H1 (cell line): Measurements from ENCODE around the gene TTLL9. TPM values are rescaled to one million over a fixed set of nuclear protein-coding genes. Genes with fewer than 3 reads are reported as not detected.

Experiments
- ASH2L ChIP-seq: fragments of 200-600, 300-600 bp; sonication (generic); IDR thresholded peaks from one replicate; pipeline ENCODE4 v1.7.1; 2017; ENCODE audit warnings: low read length
- CHD1 ChIP-seq: IDR thresholded peaks from 2 replicates; pipeline ENCODE4 v1.6.1; 2012; ENCODE audit warnings: low read depth, low read length, improper control_type of control experiment
- CHD2 ChIP-seq: IDR thresholded peaks from 2 replicates; pipeline ENCODE4 v1.6.1; 2012; ENCODE audit warnings: low read length, improper control_type of control experiment
- EGR1 ChIP-seq: IDR thresholded peaks from 2 replicates; pipeline ENCODE4 v1.6.1; 2011; ENCODE audit warnings: low read depth, low read length, borderline replicate concordance
- JUND ChIP-seq: IDR thresholded peaks from 2 replicates; pipeline ENCODE4 v1.6.1; 2011; ENCODE audit warnings: mild to moderate bottlenecking, improper control_type of control experiment, low read length
- KDM4A ChIP-seq: IDR thresholded peaks from one replicate; pipeline ENCODE4 v1.7.1; 2012; ENCODE audit warnings: low read depth, mild to moderate bottlenecking, moderate library complexity, low read length, inconsistent platforms; ENCODE audit not compliant: severe bottlenecking
- POLR2A ChIP-seq, 2 experiments: IDR thresholded peaks; 1 replicate in 1 of 2; 2 replicates in 1 of 2; pipeline ENCODE4 v1.6.1; 2011; ENCODE audit warnings: low read depth in 2 of 2, low read length in 2 of 2, mild to moderate bottlenecking in 2 of 2; ENCODE audit errors: control extremely low read depth in 1 of 2
- TCF12 ChIP-seq: IDR thresholded peaks from 2 replicates; pipeline ENCODE4 v1.6.1; 2011; ENCODE audit warnings: low read depth, mild to moderate bottlenecking, low read length
- polyA plus RNA-seq, 7 experiments: library from polyadenylated mRNA; depleted of rRNA in 3 of 7; stranded (reverse) in 5 of 7; unstranded in 2 of 7; fragments of >200 nt in 5 of 7; fragments of 200-250 nt in 2 of 7; gene quantifications; 1 replicate in 5 of 7; 2 replicates in 1 of 7; 4 replicates in 1 of 7; pipeline versions ENCODE4 v1.2.1 to v1.2.3, GENCODE V29; 2011 to 2013; ENCODE audit warnings: missing spikeins in 2 of 7, mixed read lengths in 2 of 7
- total RNA-seq: library from RNA; stranded (reverse); fragmentation: NEBNext Ultra II Directional; extraction: Animal tissue kit (Norgen Biotek cat#: 25700); gene quantifications from 2 replicates; pipeline ENCODE4 v1.2.1, GENCODE V29; 2021
- TF ChIP-seq, protein P1 (sequence below): fragments of 300-600 bp; sonication (generic); IDR thresholded peaks from 2 replicates; pipeline ENCODE4 v1.7.1; 2012; ENCODE audit warnings: low read length, moderate library complexity, mild to moderate bottlenecking, inconsistent platforms; ENCODE audit not compliant: insufficient replicate concordance
- TF ChIP-seq, protein P2 (sequence below): IDR thresholded peaks from 2 replicates; pipeline ENCODE4 v1.6.1; 2011; ENCODE audit warnings: low read length, improper control_type of control experiment

The TTLL9 gene
- total and polyA plus RNA-seq, 2 of the 8 experiments (the other 6 are each of a cell fraction or from before 2014, with no cell fraction given): 0.06 TPM; not detected in 1

DNA sequence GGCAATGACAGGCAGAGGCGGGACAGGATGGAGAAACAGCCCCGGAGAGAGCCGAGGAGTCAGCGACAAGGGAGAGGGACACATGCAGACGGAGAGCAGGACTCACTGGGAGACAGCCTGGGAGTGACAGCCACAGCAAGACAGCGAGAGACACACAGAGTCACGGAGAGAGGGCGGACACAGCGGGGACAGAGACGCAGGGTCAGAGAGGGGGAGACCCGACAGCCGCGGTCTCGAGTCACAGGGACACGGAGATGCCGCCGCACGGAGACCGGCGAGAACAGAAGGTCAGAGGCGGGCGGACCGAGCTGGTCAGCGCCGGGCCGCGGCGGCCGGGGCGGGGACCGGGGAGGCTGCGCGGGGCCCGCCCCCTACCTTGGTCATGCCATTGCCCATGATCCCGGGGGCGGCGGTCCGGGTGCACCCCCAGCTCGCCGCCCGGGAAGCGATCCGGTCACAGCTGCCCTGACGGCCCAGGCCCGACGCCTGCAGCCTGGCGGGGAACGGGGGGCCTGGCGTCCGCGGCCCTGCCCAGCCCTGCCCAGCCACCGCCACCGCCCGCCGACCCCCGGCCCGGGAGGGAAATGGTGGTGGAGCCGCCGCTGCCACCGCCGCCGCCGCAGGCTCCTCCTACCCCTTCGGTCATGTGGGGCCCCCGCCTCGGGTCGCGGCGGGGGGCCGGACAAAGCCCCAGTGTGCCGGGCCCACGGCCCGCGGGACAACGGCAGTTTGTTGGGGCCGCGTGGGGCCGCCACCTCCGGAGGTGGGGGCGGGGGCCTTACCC, at the start of gene TTLL9, which contains the start of gene DUSP15 (continued):
- TF ChIP-seq, protein P1, sequence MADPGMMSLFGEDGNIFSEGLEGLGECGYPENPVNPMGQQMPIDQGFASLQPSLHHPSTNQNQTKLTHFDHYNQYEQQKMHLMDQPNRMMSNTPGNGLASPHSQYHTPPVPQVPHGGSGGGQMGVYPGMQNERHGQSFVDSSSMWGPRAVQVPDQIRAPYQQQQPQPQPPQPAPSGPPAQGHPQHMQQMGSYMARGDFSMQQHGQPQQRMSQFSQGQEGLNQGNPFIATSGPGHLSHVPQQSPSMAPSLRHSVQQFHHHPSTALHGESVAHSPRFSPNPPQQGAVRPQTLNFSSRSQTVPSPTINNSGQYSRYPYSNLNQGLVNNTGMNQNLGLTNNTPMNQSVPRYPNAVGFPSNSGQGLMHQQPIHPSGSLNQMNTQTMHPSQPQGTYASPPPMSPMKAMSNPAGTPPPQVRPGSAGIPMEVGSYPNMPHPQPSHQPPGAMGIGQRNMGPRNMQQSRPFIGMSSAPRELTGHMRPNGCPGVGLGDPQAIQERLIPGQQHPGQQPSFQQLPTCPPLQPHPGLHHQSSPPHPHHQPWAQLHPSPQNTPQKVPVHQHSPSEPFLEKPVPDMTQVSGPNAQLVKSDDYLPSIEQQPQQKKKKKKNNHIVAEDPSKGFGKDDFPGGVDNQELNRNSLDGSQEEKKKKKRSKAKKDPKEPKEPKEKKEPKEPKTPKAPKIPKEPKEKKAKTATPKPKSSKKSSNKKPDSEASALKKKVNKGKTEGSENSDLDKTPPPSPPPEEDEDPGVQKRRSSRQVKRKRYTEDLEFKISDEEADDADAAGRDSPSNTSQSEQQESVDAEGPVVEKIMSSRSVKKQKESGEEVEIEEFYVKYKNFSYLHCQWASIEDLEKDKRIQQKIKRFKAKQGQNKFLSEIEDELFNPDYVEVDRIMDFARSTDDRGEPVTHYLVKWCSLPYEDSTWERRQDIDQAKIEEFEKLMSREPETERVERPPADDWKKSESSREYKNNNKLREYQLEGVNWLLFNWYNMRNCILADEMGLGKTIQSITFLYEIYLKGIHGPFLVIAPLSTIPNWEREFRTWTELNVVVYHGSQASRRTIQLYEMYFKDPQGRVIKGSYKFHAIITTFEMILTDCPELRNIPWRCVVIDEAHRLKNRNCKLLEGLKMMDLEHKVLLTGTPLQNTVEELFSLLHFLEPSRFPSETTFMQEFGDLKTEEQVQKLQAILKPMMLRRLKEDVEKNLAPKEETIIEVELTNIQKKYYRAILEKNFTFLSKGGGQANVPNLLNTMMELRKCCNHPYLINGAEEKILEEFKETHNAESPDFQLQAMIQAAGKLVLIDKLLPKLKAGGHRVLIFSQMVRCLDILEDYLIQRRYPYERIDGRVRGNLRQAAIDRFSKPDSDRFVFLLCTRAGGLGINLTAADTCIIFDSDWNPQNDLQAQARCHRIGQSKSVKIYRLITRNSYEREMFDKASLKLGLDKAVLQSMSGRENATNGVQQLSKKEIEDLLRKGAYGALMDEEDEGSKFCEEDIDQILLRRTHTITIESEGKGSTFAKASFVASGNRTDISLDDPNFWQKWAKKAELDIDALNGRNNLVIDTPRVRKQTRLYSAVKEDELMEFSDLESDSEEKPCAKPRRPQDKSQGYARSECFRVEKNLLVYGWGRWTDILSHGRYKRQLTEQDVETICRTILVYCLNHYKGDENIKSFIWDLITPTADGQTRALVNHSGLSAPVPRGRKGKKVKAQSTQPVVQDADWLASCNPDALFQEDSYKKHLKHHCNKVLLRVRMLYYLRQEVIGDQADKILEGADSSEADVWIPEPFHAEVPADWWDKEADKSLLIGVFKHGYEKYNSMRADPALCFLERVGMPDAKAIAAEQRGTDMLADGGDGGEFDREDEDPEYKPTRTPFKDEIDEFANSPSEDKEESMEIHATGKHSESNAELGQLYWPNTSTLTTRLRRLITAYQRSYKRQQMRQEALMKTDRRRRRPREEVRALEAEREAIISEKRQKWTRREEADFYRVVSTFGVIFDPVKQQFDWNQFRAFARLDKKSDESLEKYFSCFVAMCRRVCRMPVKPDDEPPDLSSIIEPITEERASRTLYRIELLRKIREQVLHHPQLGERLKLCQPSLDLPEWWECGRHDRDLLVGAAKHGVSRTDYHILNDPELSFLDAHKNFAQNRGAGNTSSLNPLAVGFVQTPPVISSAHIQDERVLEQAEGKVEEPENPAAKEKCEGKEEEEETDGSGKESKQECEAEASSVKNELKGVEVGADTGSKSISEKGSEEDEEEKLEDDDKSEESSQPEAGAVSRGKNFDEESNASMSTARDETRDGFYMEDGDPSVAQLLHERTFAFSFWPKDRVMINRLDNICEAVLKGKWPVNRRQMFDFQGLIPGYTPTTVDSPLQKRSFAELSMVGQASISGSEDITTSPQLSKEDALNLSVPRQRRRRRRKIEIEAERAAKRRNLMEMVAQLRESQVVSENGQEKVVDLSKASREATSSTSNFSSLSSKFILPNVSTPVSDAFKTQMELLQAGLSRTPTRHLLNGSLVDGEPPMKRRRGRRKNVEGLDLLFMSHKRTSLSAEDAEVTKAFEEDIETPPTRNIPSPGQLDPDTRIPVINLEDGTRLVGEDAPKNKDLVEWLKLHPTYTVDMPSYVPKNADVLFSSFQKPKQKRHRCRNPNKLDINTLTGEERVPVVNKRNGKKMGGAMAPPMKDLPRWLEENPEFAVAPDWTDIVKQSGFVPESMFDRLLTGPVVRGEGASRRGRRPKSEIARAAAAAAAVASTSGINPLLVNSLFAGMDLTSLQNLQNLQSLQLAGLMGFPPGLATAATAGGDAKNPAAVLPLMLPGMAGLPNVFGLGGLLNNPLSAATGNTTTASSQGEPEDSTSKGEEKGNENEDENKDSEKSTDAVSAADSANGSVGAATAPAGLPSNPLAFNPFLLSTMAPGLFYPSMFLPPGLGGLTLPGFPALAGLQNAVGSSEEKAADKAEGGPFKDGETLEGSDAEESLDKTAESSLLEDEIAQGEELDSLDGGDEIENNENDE: no peak
- TF ChIP-seq KDM4A (peak; percentile 87), JUND (0 out of 2 replicates have a peak, but pooled peaks have one; percentile 18), TCF12 (no peak), EGR1 (no peak), POLR2A (IDR thresholded peaks at IDR 0.05; ENCODE audit: control extremely low read depth in 1 of 2, low read depth in 2 of 2, low read length in 2 of 2) (peak in 1 of 2 experiments; percentile 32; a peak in 1 of 3 replicates), CHD2 (no peak), ASH2L (peak; percentile 67), CHD1 (peak; percentile 48; the same call in 1 of the 2 replicates)
- TF ChIP-seq, protein P2, sequence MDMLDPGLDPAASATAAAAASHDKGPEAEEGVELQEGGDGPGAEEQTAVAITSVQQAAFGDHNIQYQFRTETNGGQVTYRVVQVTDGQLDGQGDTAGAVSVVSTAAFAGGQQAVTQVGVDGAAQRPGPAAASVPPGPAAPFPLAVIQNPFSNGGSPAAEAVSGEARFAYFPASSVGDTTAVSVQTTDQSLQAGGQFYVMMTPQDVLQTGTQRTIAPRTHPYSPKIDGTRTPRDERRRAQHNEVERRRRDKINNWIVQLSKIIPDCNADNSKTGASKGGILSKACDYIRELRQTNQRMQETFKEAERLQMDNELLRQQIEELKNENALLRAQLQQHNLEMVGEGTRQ: 0 out of 2 replicates have a peak, but pooled peaks have one; percentile 18
